H1 (cell line): ENCODE results near the gene SPOP. TPM values are rescaled to one million over a fixed set of nuclear protein-coding genes. Genes with fewer than 3 reads are reported as not detected.

Source experiments
- CTCF ChIA-PET: fragments of 300-600 bp; sonication (Branson Sonifier 250); formaldehyde crosslinking; loops from one replicate; lab custom pipeline; 2021; ENCODE audit not compliant: partially characterized antibody; lab: Charles Lee
- POLR2A ChIA-PET: fragments of 300-600 bp; sonication (Branson Sonifier 250); formaldehyde crosslinking; loops from one replicate; lab custom pipeline; 2021; ENCODE audit warnings: inconsistent platforms; ENCODE audit not compliant: partially characterized antibody; lab: Charles Lee
- DNase-seq, 2 experiments: peaks; one replicate each; pipeline versions ENCODE4 v3.0.0 to v3.0.0-alpha.2; 2010 to 2022; ENCODE audit warnings: low spot score in 2 of 2, low read depth in 1 of 2, mixed read lengths in 1 of 2
- FAIRE-seq: peaks from 2 replicates; lab custom pipeline; 2011; peaks lifted over from hg19 to GRCh38; lab: Jason Lieb, UNC
- H2AFZ ChIP-seq: 2 replicates; pipeline ENCODE4 v1.8.1; 2012; ENCODE audit warnings: low read length, inconsistent platforms
- H2AK5ac ChIP-seq: 2 replicates; pipeline ENCODE4 v1.6.1; 2013; ENCODE audit warnings: low read depth, low read length
- H2BK120ac ChIP-seq: replicated peaks from 2 replicates; pipeline ENCODE3; 2013; ENCODE audit warnings: low read depth, low read length, inconsistent platforms
- H2BK12ac ChIP-seq: 2 replicates; pipeline ENCODE4 v1.6.1; 2013; ENCODE audit warnings: low read depth, low read length
- H2BK15ac ChIP-seq: 2 replicates; pipeline ENCODE4 v1.6.1; 2013; ENCODE audit warnings: low read length
- H2BK20ac ChIP-seq: 2 replicates; pipeline ENCODE4 v1.6.1; 2013; ENCODE audit warnings: low read length
- H2BK5ac ChIP-seq: 2 replicates; pipeline ENCODE4 v1.6.1; 2013; ENCODE audit warnings: low read depth, low read length
- H3K14ac ChIP-seq: 2 replicates; pipeline ENCODE4 v1.6.1; 2013; ENCODE audit warnings: inconsistent platforms; ENCODE audit not compliant: insufficient read length
- H3K18ac ChIP-seq: 2 replicates; pipeline ENCODE4 v1.6.1; 2013; ENCODE audit warnings: low read length; ENCODE audit errors: extremely low read depth
- H3K23ac ChIP-seq: 2 replicates; pipeline ENCODE4 v1.6.1; 2013; ENCODE audit warnings: inconsistent platforms; ENCODE audit not compliant: insufficient read length
- H3K23me2 ChIP-seq: 2 replicates; pipeline ENCODE4 v1.6.1; 2013; ENCODE audit warnings: low read depth, low read length
- H3K27ac ChIP-seq: 2 replicates; pipeline ENCODE4 v1.6.1; 2011; ENCODE audit warnings: low read depth, low read length, inconsistent platforms
- H3K27me3 ChIP-seq, 4 experiments: replicated peaks in 1 of 4; 1 replicate in 1 of 4; 2 replicates in 3 of 4; pipeline versions ENCODE4 v1.6.1 to v1.8.1; 2011 to 2013; ENCODE audit warnings: low read length in 3 of 4, mild to moderate bottlenecking in 3 of 4, inconsistent platforms in 2 of 4, mixed read lengths in 2 of 4, moderate library complexity in 1 of 4; ENCODE audit not compliant: control insufficient read depth in 3 of 4, insufficient read depth in 3 of 4; ENCODE audit errors: extremely low read depth in 1 of 4
- H3K36me3 ChIP-seq, 4 experiments: 2 replicates each; pipeline versions ENCODE4 v1.6.1 to v1.8.1; 2011 to 2013; ENCODE audit warnings: mild to moderate bottlenecking in 4 of 4, low read length in 3 of 4, moderate library complexity in 2 of 4, control low read depth in 1 of 4, inconsistent platforms in 1 of 4; ENCODE audit not compliant: insufficient read depth in 4 of 4, control insufficient read depth in 2 of 4
- H3K4ac ChIP-seq: replicated peaks from 2 replicates; pipeline ENCODE3; 2013; ENCODE audit warnings: low read length, low read depth, mixed read lengths, inconsistent platforms; ENCODE audit not compliant: insufficient read length
- H3K4me1 ChIP-seq, 4 experiments: replicated peaks in 1 of 4; 1 replicate in 1 of 4; 2 replicates in 3 of 4; pipeline versions ENCODE4 v1.6.1 to v1.8.1; 2011 to 2013; ENCODE audit warnings: low read length in 3 of 4, inconsistent platforms in 2 of 4, mixed read lengths in 1 of 4; ENCODE audit not compliant: insufficient read depth in 4 of 4, control insufficient read depth in 3 of 4
- H3K4me2 ChIP-seq, 2 experiments: 2 replicates each; pipeline versions ENCODE4 v1.6.1 to v1.8.1; 2011 to 2013; ENCODE audit warnings: low read depth in 2 of 2, low read length in 2 of 2, control low read depth in 1 of 2, inconsistent platforms in 1 of 2, mild to moderate bottlenecking in 1 of 2; ENCODE audit not compliant: insufficient read depth in 1 of 2
- H3K4me3 ChIP-seq, 4 experiments: fragments of 200-600, 300-600 bp in 1 of 4; sonication (generic), shearing (Covaris generic), sonication (Bioruptor Twin) in 1 of 4; 2 replicates each; pipeline versions ENCODE4 v1.5.1 to v1.8.1; 2011 to 2016; ENCODE audit warnings: low read length in 4 of 4, low read depth in 3 of 4, control low read depth in 2 of 4, inconsistent platforms in 2 of 4, mild to moderate bottlenecking in 2 of 4, mixed read lengths in 1 of 4, moderate library complexity in 1 of 4; ENCODE audit not compliant: insufficient read depth in 2 of 4; ENCODE audit errors: extremely low read depth in 1 of 4
- H3K56ac ChIP-seq: replicated peaks from 2 replicates; pipeline ENCODE3; 2013; ENCODE audit warnings: low read depth, mild to moderate bottlenecking, mixed read lengths, low read length, inconsistent platforms; ENCODE audit not compliant: insufficient read length
- H3K79me1 ChIP-seq: 2 replicates; pipeline ENCODE4 v1.6.1; 2013; ENCODE audit warnings: low read depth, low read length, control low read depth
- H3K79me2 ChIP-seq, 2 experiments: 2 replicates each; pipeline versions ENCODE4 v1.6.1 to v1.8.1; 2012 to 2013; ENCODE audit warnings: low read length in 2 of 2, mild to moderate bottlenecking in 2 of 2, inconsistent platforms in 1 of 2; ENCODE audit not compliant: insufficient read depth in 2 of 2, control insufficient read depth in 1 of 2
- H3K9ac ChIP-seq, 4 experiments: replicated peaks in 1 of 4; 1 replicate in 1 of 4; 2 replicates in 3 of 4; pipeline versions ENCODE4 v1.6.1 to v1.8.1; 2011 to 2013; ENCODE audit warnings: low read depth in 3 of 4, low read length in 3 of 4, control low read depth in 2 of 4, mild to moderate bottlenecking in 2 of 4, moderate library complexity in 2 of 4, inconsistent platforms in 1 of 4; ENCODE audit errors: extremely low read depth in 1 of 4
- H3K9me3 ChIP-seq, 2 experiments: 2 replicates each; pipeline versions ENCODE4 v1.6.1 to v1.8.1; 2012 to 2013; ENCODE audit warnings: mild to moderate bottlenecking in 2 of 2, moderate library complexity in 2 of 2, control low read depth in 1 of 2, inconsistent platforms in 1 of 2, low read depth in 1 of 2, low read length in 1 of 2, mixed read lengths in 1 of 2; ENCODE audit not compliant: insufficient read depth in 2 of 2
- H4K20me1 ChIP-seq, 2 experiments: replicated peaks in 1 of 2; 2 replicates each; pipeline versions ENCODE3 to v1.8.1; 2011 to 2013; ENCODE audit warnings: inconsistent platforms in 2 of 2, low read length in 2 of 2, mild to moderate bottlenecking in 1 of 2; ENCODE audit not compliant: insufficient read depth in 2 of 2, control insufficient read depth in 1 of 2
- H4K5ac ChIP-seq: 2 replicates; pipeline ENCODE4 v1.6.1; 2013; ENCODE audit warnings: low read length, low read depth, mixed read lengths, inconsistent platforms; ENCODE audit not compliant: insufficient read length
- H4K8ac ChIP-seq: 2 replicates; pipeline ENCODE4 v1.8.0; 2013; ENCODE audit warnings: mild to moderate bottlenecking, moderate library complexity, low read length, inconsistent platforms; ENCODE audit not compliant: insufficient read depth; ENCODE audit errors: extremely low read depth
- H4K91ac ChIP-seq: replicated peaks from 2 replicates; pipeline ENCODE3; 2013; ENCODE audit warnings: low read length, mixed read lengths, inconsistent platforms; ENCODE audit not compliant: insufficient read length
- ASH2L ChIP-seq: fragments of 200-600, 300-600 bp; sonication (generic); IDR thresholded peaks from one replicate; pipeline ENCODE4 v1.7.1; 2017; ENCODE audit warnings: low read length
- ATF2 ChIP-seq: IDR thresholded peaks from 2 replicates; pipeline ENCODE4 v1.6.1; 2012; ENCODE audit warnings: low read length, inconsistent platforms
- BCL11A ChIP-seq, 2 experiments: IDR thresholded peaks; one replicate each; pipeline ENCODE4 v1.6.1; 2011; ENCODE audit warnings: low read depth in 2 of 2, low read length in 2 of 2, mild to moderate bottlenecking in 2 of 2
- CREB1 ChIP-seq: IDR thresholded peaks from 2 replicates; pipeline ENCODE4 v1.6.1; 2012; ENCODE audit warnings: inconsistent platforms
- FOSL1 ChIP-seq: IDR thresholded peaks from 2 replicates; pipeline ENCODE4 v1.6.1; 2011; ENCODE audit warnings: mild to moderate bottlenecking, low read depth, low read length, moderate library complexity; ENCODE audit not compliant: insufficient read depth
- GTF2F1 ChIP-seq: IDR thresholded peaks from 2 replicates; pipeline ENCODE4 v1.6.1; 2012; ENCODE audit warnings: low read depth, low read length, improper control_type of control experiment, borderline replicate concordance
- RNF2 ChIP-seq: fragments of 200-900, 300-1000 bp; sonication (generic); IDR thresholded peaks from 2 replicates; pipeline ENCODE4 v1.7.1; 2016; ENCODE audit warnings: borderline replicate concordance, low read depth, mild to moderate bottlenecking, antibody characterized with exemption, low read length; ENCODE audit not compliant: poor library complexity, severe bottlenecking; ENCODE audit errors: missing control alignments
- SIRT6 ChIP-seq: IDR thresholded peaks from one replicate; pipeline ENCODE4 v1.7.1; 2012; ENCODE audit warnings: low read length, inconsistent platforms
- SIX5 ChIP-seq: IDR thresholded peaks from 2 replicates; pipeline ENCODE4 v1.6.1; 2011; ENCODE audit warnings: mild to moderate bottlenecking, low read depth, low read length
- TAF7 ChIP-seq: optimal IDR thresholded peaks from 2 replicates; pipeline ENCODE3; 2011; ENCODE audit warnings: low read depth, mild to moderate bottlenecking, inconsistent platforms, low read length, moderate library complexity, borderline replicate concordance
- USF2 ChIP-seq: IDR thresholded peaks from 2 replicates; pipeline ENCODE4 v1.6.1; 2011; ENCODE audit warnings: low read length, improper control_type of control experiment
- WGBS, 2 experiments: shearing (Covaris generic) in 1 of 2; methylation state at CpG; one replicate each; pipeline versions ENCODE4 v1.1.6 to v1.1.7; 2013 to 2015; ENCODE audit warnings: low lambda C conversion rate in 2 of 2, mixed read lengths in 2 of 2, inconsistent platforms in 1 of 2, low coverage in 1 of 2, missing lambda C conversion rate in 1 of 2; ENCODE audit not compliant: insufficient replicate concordance in 2 of 2, insufficient coverage in 1 of 2, insufficient read length in 1 of 2; ENCODE audit errors: extremely low coverage in 1 of 2, missing lambda C conversion rate in 1 of 2; 5-methylcytosine and 5-hydroxymethylcytosine counted together
- polyA plus RNA-seq, 7 experiments: library from polyadenylated mRNA; depleted of rRNA in 3 of 7; stranded (reverse) in 5 of 7; unstranded in 2 of 7; fragments of >200 nt in 5 of 7; fragments of 200-250 nt in 2 of 7; gene quantifications; 1 replicate in 5 of 7; 2 replicates in 1 of 7; 4 replicates in 1 of 7; pipeline versions ENCODE4 v1.2.1 to v1.2.3, GENCODE V29; 2011 to 2013; ENCODE audit warnings: missing spikeins in 2 of 7, mixed read lengths in 2 of 7
- total RNA-seq: library from RNA; stranded (reverse); fragmentation: NEBNext Ultra II Directional; extraction: Animal tissue kit (Norgen Biotek cat#: 25700); gene quantifications from 2 replicates; pipeline ENCODE4 v1.2.1, GENCODE V29; 2021

The SPOP gene
- total and polyA plus RNA-seq, 2 of the 8 experiments (the other 6 are each of a cell fraction or from before 2014, with no cell fraction given) = 13.3 to 25.6 TPM

- no peaks in the 10 kb centered on the region for H4K20me1 ChIP-seq
- ChIA-PET CTCF (interaction anchor here (2.5 kb wide), 1 partner anchor 19 kb away, joined by 6 read pairs; no protein-coding TSS in a partner anchor), POLR2A (interaction anchor here (2.1 kb wide), 1 partner anchor 13 kb away, joined by 6 read pairs; no protein-coding TSS in a partner anchor)
- no peak overlapping the region for H3K4ac ChIP-seq
- WGBS, 2 experiments = 80% methylated on average over 1 of the region's 1 CpG; no CpG with 5 or more reads in 1 of the 2 experiments
- no peak overlapping the region for H3K14ac ChIP-seq
- no peak for DNase-seq
- H3K18ac ChIP-seq = no peak overlapping the region
- H3K9ac ChIP-seq = no peak overlapping the region
- no peaks in the 10 kb centered on the region for H3K79me1 ChIP-seq
- peaks cover 0 to 19% of the 10 kb centered on the region in 2 experiments; a peak in 1 of 4 replicates for H3K79me2 ChIP-seq
- H2BK20ac ChIP-seq = no peak overlapping the region
- H3K4me1 ChIP-seq = peaks cover 0 to 5% (median 1%) of the 10 kb centered on the region in 4 experiments; a peak in 2 of 7 replicates
- no peak overlapping the region for H4K5ac ChIP-seq
- H2AFZ ChIP-seq = no peak overlapping the region
- no peak overlapping the region for H2BK120ac ChIP-seq
- no peak overlapping the region for H3K4me2 ChIP-seq
- no peak overlapping the region for H4K91ac ChIP-seq
- H3K36me3 ChIP-seq = peaks cover 0 to 4% (median 0%) of the 10 kb centered on the region in 4 experiments; a peak in 1 of 8 replicates
- no peaks in the 10 kb centered on the region for H3K27me3 ChIP-seq
- H3K56ac ChIP-seq = no peak overlapping the region
- no peak overlapping the region for H3K4me3 ChIP-seq
- FAIRE-seq = no peak
- H2BK5ac ChIP-seq = no peak overlapping the region
- H3K27ac ChIP-seq = no peak overlapping the region
- no peaks in the 10 kb centered on the region for H3K9me3 ChIP-seq
- no peak overlapping the region for H2BK12ac ChIP-seq
- no peak overlapping the region for H3K23ac ChIP-seq
- no peak overlapping the region for H2AK5ac ChIP-seq
- 0 out of 2 replicates have a peak, but pooled peaks cover 2% of the 10 kb centered on the region for H3K23me2 ChIP-seq
- H4K8ac ChIP-seq = no peak overlapping the region
- no peak overlapping the region for H2BK15ac ChIP-seq
- TF ChIP-seq ATF2 = no peak
- no peak for TF ChIP-seq RNF2
- TF ChIP-seq BCL11A (IDR thresholded peaks at IDR 0.05; ENCODE audit: low read depth in 2 of 2, low read length in 2 of 2) = no peak
- TF ChIP-seq SIX5 = no peak
- TF ChIP-seq GTF2F1 = no peak
- no peak for TF ChIP-seq SIRT6
- TF ChIP-seq CREB1 = no peak
- TF ChIP-seq FOSL1 = no peak
- no peak for TF ChIP-seq ASH2L
- TF ChIP-seq TAF7 = no peak
- TF ChIP-seq USF2 = no peak
Observed at GRCh38 chr17:49635121-49635520, 42.8 kb downstream of the SPOP start.
